Skeletal muscle satellite cell (primary cell): Measurements from ENCODE around the gene FAM167B.
"Not testable (repeated sequence)": the region's sequence is repeated elsewhere in the genome, so short reads cannot be mapped to it uniquely, and the experiment has no call there.

Experiments used
- H3K27me3 ChIP-seq: 2 replicates; pipeline ENCODE4 v1.7.0; 2013; ENCODE audit warnings: low read length; ENCODE audit not compliant: control insufficient read depth, insufficient read depth
- H3K36me3 ChIP-seq: 2 replicates; pipeline ENCODE4 v1.7.0; 2013; ENCODE audit warnings: mild to moderate bottlenecking, control low read depth, low read length; ENCODE audit not compliant: insufficient read depth
- H3K4me1 ChIP-seq: 2 replicates; pipeline ENCODE4 v1.7.0; 2013; ENCODE audit warnings: low read length; ENCODE audit not compliant: control insufficient read depth, insufficient read depth
- H3K4me2 ChIP-seq: 2 replicates; pipeline ENCODE4 v1.7.0; 2013; ENCODE audit warnings: mild to moderate bottlenecking, low read length
- H3K4me3 ChIP-seq: 2 replicates; pipeline ENCODE4 v1.7.0; 2013; ENCODE audit warnings: low read length
- H3K9ac ChIP-seq: 2 replicates; pipeline ENCODE4 v1.7.0; 2013; ENCODE audit warnings: mild to moderate bottlenecking, low read depth, low read length, moderate library complexity
- H3K9me3 ChIP-seq: replicated peaks from 2 replicates; pipeline ENCODE4 v1.7.0; 2013; ENCODE audit warnings: mild to moderate bottlenecking, control low read depth, low read length

The FAM167B gene

GRCh38 chr1:32249831-32250525 lies 3.0 kb downstream of the FAM167B start:
- Histone ChIP-seq H3K4me1 (peaks cover 16% of the 10 kb centered on the region), H3K4me3 (no peak overlapping the region), H3K9me3 (no peaks in the 10 kb centered on the region), H3K27me3 (peaks cover 6% of the 10 kb centered on the region), H3K4me2 (no peak overlapping the region), H3K36me3 (no peaks in the 10 kb centered on the region), H3K9ac (no peak overlapping the region)

DNA sequence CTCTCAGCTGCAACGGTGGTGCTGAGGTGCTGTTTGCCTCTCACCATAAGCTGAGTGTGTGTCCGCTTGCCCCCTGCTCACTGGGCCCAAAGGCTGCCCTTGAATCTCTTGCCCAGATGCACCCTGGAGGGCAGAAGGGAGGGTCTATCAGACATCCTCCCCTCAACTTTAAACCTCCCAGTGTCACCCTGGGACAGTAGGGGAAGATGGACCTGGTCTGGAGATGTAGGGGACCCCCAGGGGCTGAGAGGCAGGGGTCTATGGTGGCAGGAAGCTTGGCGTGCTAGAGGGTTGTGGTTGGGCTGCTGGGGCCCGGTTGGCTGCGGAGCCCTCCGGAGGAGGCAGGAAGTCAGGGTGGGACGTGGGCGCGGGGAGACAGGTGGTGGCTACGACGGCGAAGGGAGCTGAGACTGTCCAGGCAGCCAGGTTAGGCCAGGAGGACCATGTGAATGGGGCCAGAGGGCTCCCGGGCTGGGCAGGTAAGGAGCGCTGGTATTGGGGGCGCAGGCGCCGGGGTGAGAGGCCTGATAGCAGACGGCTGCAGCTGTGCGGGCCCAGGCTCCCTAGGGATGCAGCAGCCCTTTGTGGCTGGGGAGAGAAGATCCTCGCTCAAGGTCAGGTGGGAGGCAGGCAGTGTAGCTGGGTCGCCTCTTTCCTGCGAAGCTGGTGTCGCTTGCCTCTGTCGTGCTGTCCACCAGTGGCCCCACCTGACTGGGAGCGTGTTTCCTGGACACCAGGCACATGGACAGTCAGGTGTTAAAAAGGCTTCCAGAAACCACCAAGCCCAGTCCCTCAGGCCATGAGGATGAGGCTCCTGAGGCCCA lies 4.1 kb downstream of the FAM167B start, which contains the start of gene LCK:
TSS of gene LCK (plus strand) at position 373 of the 824 bp plus-strand sequence. CDS start 23,065 bp downstream, outside the sequence.
- Histone ChIP-seq H3K4me3 (no peak within 1 kb of the TSS), H3K4me1 (peaks cover 16% of the 10 kb centered on the region), H3K9ac (no peak within 1 kb of the TSS)

GRCh38 chr1:32255072-32256071 lies 8.3 kb downstream of the FAM167B start:
- no peak overlapping the region for H3K4me3 ChIP-seq
- H3K9ac ChIP-seq, result no peak overlapping the region
- H3K36me3 ChIP-seq, result no peaks in the 10 kb centered on the region
- no peaks in the 10 kb centered on the region for H3K9me3 ChIP-seq
- peaks cover 20% of the 10 kb centered on the region for H3K27me3 ChIP-seq
- no peaks in the 10 kb centered on the region for H3K4me1 ChIP-seq
- H3K4me2 ChIP-seq, result no peak overlapping the region

More for the DNA sequence above, 4.1 kb downstream of the FAM167B start, which contains the start of gene LCK:
- H3K36me3 ChIP-seq, result no peaks in the 10 kb centered on the region
- no peak within 1 kb of the TSS for H3K4me2 ChIP-seq
- H3K27me3 ChIP-seq, result peaks cover 6% of the 10 kb centered on the region
- H3K9me3 ChIP-seq, result no peaks in the 10 kb centered on the region

DNA sequence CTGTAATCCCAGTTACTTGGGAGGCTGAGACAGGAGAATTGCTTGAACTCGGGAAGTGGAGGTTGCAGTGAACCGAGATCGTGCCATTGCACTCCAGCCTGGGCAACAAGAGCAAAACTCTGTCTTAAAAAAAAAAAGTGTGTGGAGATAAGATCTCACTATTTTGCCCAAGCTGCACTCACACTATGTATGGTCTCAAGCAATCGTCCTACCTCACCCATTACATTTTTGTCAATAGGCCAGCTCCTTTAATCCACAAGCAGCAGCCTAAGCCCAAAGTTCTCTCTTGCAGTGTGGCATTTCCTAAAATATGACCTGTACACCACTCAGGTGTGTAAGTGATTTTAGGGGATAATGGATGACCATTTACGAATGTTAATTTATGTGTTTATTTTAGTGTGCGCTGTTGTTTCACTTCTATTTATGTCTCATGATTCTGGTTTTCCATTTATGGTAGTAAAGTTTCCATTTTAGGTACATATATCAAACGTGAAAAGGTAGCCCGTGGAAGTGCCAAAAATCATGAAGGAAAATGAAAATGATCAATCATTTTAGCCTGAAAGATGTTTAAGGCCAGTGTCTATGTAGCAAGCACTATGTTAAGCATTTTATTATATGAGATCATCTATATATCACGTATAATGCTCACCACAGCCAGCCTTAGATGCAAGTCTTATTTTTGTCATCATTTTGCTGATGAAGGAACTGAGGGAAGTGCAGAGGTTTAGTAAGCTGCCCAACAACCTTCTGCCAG lies 9.6 kb downstream of the FAM167B start:
- Histone ChIP-seq H3K27me3 (peaks cover 20% of the 10 kb centered on the region), H3K9me3 (no peaks in the 10 kb centered on the region), H3K4me3 (no peak overlapping the region), H3K36me3 (no peaks in the 10 kb centered on the region), H3K4me1 (no peaks in the 10 kb centered on the region), H3K9ac (no peak overlapping the region), H3K4me2 (no peak overlapping the region)

- H3K36me3 ChIP-seq, result no peaks in the 10 kb centered on the region
- no peak overlapping the region for H3K4me2 ChIP-seq
- H3K9ac ChIP-seq, result no peak overlapping the region
- no peak overlapping the region for H3K4me3 ChIP-seq
- H3K9me3 ChIP-seq, result no peaks in the 10 kb centered on the region
- no peaks in the 10 kb centered on the region for H3K4me1 ChIP-seq
- H3K27me3 ChIP-seq, result peaks cover 20% of the 10 kb centered on the region
Measured at GRCh38 chr1:32257227-32257508, 10.1 kb downstream of the FAM167B start.

- not testable (repeated sequence) for H3K4me3 ChIP-seq, H3K9me3 ChIP-seq, H3K27me3 ChIP-seq, H3K9ac ChIP-seq, H3K4me2 ChIP-seq, H3K4me1 ChIP-seq, H3K36me3 ChIP-seq
Measured at GRCh38 chr1:32263236-32263593, 16.2 kb downstream of the FAM167B start.

- Histone ChIP-seq H3K9me3 (no peaks in the 10 kb centered on the region), H3K4me3 (no peak overlapping the region), H3K27me3 (peaks cover 10% of the 10 kb centered on the region), H3K4me2 (no peak overlapping the region), H3K9ac (no peak overlapping the region), H3K4me1 (peaks cover 5% of the 10 kb centered on the region), H3K36me3 (no peaks in the 10 kb centered on the region)
Measured at GRCh38 chr1:32263744-32264143, 16.7 kb downstream of the FAM167B start.

- Histone ChIP-seq H3K9me3 (no peaks in the 10 kb centered on the region), H3K4me1 (peaks cover 5% of the 10 kb centered on the region), H3K27me3 (peaks cover 15% of the 10 kb centered on the region), H3K4me3 (no peak overlapping the region), H3K4me2 (no peak overlapping the region), H3K9ac (no peak overlapping the region), H3K36me3 (no peaks in the 10 kb centered on the region)
Measured at GRCh38 chr1:32265846-32266245, 18.8 kb downstream of the FAM167B start.

GRCh38 chr1:32266921-32267591 lies 20.0 kb downstream of the FAM167B start:
- H3K9ac ChIP-seq, result no peak overlapping the region

DNA sequence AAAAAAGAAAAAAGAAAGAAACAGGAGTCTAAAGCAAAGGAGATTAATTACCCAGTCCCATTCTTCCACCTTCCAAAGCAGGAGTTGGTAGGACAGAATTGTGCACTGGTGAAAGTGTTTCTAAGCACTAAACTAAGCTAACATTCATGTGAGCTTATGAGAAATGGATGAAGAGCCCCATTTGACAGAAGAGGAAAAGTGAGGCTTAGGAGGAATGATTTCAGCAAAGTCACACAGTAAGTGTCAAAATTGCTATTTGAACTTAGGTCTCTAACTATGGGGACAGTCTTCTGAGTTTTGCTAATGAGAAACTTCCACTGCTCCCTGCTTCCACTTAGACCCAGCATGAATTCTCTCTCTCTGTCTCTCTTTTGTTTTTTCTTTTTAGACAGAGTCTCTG lies 22.7 kb downstream of the FAM167B start:
- Histone ChIP-seq H3K36me3 (no peaks in the 10 kb centered on the region), H3K27me3 (peaks cover 39% of the 10 kb centered on the region), H3K9ac (no peak overlapping the region), H3K4me3 (no peak overlapping the region), H3K4me1 (peaks cover 5% of the 10 kb centered on the region), H3K4me2 (no peak overlapping the region), H3K9me3 (no peaks in the 10 kb centered on the region)

More at GRCh38 chr1:32266921-32267591, 20.0 kb downstream of the FAM167B start:
- no peak overlapping the region for H3K4me2 ChIP-seq
- H3K36me3 ChIP-seq, result no peaks in the 10 kb centered on the region
- H3K4me3 ChIP-seq, result no peak overlapping the region
- no peaks in the 10 kb centered on the region for H3K9me3 ChIP-seq
- peaks cover 5% of the 10 kb centered on the region for H3K4me1 ChIP-seq
- H3K27me3 ChIP-seq, result peaks cover 24% of the 10 kb centered on the region
